Cardiac fibroblast (primary cell): ENCODE data around the gene AGBL4.

Experiments used
- DNase-seq, 2 donors: peaks; one replicate each; pipeline versions ENCODE4 v3.0.0 to v3.0.0-alpha.2; 2010; ENCODE audit warnings: low read depth in 2 of 2
- H3K4me3 ChIP-seq, 2 donors: replicated peaks in 1 of 2; 1 replicate in 1 of 2; 2 replicates in 1 of 2; pipeline ENCODE4 v1.5.1; 2011; ENCODE audit warnings: low read depth in 2 of 2, low read length in 2 of 2, mild to moderate bottlenecking in 2 of 2, moderate library complexity in 1 of 2
- CTCF ChIP-seq: IDR thresholded peaks from one replicate; pipeline ENCODE4 v1.5.1; 2011; ENCODE audit warnings: low read depth, mild to moderate bottlenecking, low read length, inconsistent platforms

AGBL4 gene

GRCh38 chr1:48492392-48492791, 1531.4 kb downstream of the AGBL4 start:
- peak; percentile 35 to 36 for DNase-seq
- TF ChIP-seq CTCF: no peak
- H3K4me3 ChIP-seq: no peak overlapping the region

DNA sequence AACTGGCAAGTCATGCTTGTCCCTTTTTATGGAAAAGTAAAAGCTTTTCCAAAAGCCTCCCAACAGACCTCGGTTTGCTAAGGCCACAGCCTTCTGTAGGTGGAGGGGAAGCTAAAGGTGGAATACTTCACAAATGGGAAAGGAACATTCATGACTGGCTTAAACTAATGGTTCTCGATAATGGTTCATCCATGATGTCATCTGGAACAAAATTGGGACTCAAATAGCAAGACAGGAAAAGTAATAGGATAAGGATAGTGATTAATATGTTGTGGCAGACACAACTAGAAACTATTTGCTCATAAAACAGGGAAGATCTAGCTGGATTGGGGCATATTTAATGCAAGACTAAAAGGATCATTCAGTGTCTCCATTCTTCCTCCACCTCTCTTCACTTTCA, 1535.0 kb downstream of the AGBL4 start:
- no peak for TF ChIP-seq CTCF
- DNase-seq: no peak
- no peak overlapping the region for H3K4me3 ChIP-seq
